ENCODE results near the gene SPATA6.

SPATA6 gene

DNA sequence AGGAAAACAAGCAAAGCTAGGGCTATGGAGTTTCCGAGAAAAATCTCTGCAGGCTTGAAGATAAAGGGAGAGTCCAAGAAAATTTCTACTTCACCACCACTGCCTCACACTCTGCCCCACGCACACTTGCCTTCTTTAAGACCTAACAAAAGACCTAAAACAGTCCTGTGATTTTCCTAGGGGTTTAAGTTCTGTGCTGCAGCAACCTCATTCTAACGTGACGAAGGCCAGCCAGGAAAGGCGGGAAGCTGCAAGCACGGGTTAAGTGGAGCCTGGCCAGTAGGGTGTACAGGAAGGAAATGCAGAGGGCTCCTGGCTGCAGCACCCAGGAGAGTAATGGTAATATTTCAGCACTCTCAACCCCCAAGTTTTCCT lies 1.5 kb downstream of the SPATA6 start:
- H3K27me3 ChIP-seq (ENCODE audit: insufficient read depth, low read length, poor library complexity, severe bottlenecking) = no peaks in the 10 kb centered on the region
- no peaks in the 10 kb centered on the region for H4K20me1 ChIP-seq (ENCODE audit: insufficient read depth, low read length, poor library complexity, severe bottlenecking)
- H3K9me3 ChIP-seq (ENCODE audit: insufficient read depth, low read depth, low read length) = no peaks in the 10 kb centered on the region
- no peaks in the 10 kb centered on the region for H3K9me2 ChIP-seq (replicated peaks; ENCODE audit: low read depth, low read length)
- H3K79me2 ChIP-seq (ENCODE audit: insufficient read depth, low read length) = no peaks in the 10 kb centered on the region
- H3K4me2 ChIP-seq (ENCODE audit: low read depth, low read length, poor library complexity, severe bottlenecking) = peak overlapping the region; percentile 82
- no peak overlapping the region for H3K9ac ChIP-seq (ENCODE audit: low read depth, low read length, poor library complexity, severe bottlenecking)
- no peaks in the 10 kb centered on the region for H3F3A ChIP-seq (ENCODE audit: low read depth)
- no peak overlapping the region for H3K4me3 ChIP-seq (ENCODE audit: low read length, poor library complexity, severe bottlenecking)
- no peaks in the 10 kb centered on the region for H3K4me1 ChIP-seq (ENCODE audit: insufficient read depth, low read length, poor library complexity, severe bottlenecking)
- TF ChIP-seq EZH2phosphoT487 (IDR thresholded peaks at IDR 0.05; ENCODE audit: borderline replicate concordance) (no peak), CTCF (conservative IDR thresholded peaks at IDR 0.05; ENCODE audit: low read length) (no peak)
- H2AFZ ChIP-seq (ENCODE audit: low read length) = peak overlapping the region; percentile 87
- H3K36me3 ChIP-seq (ENCODE audit: insufficient read depth, low read length) = no peaks in the 10 kb centered on the region

- Histone ChIP-seq H4K20me1 (ENCODE audit: insufficient read depth, low read length, poor library complexity, severe bottlenecking) (no peaks in the 10 kb centered on the region), H3K4me1 (ENCODE audit: insufficient read depth, low read length, poor library complexity, severe bottlenecking) (no peaks in the 10 kb centered on the region), H3K36me3 (ENCODE audit: insufficient read depth, low read length) (no peaks in the 10 kb centered on the region), H2AFZ (ENCODE audit: low read length) (peak overlapping the region; percentile 87; the same call in 1 of the 2 replicates), H3K4me2 (ENCODE audit: low read depth, low read length, poor library complexity, severe bottlenecking) (peak overlapping the region; percentile 82), H3K27me3 (ENCODE audit: insufficient read depth, low read length, poor library complexity, severe bottlenecking) (no peaks in the 10 kb centered on the region), H3K9me3 (ENCODE audit: insufficient read depth, low read depth, low read length) (no peaks in the 10 kb centered on the region), H3K9ac (ENCODE audit: low read depth, low read length, poor library complexity, severe bottlenecking) (no peak overlapping the region), H3K4me3 (ENCODE audit: low read length, poor library complexity, severe bottlenecking) (no peak overlapping the region), H3F3A (ENCODE audit: low read depth) (no peaks in the 10 kb centered on the region), H3K9me2 (replicated peaks; ENCODE audit: low read depth, low read length) (no peaks in the 10 kb centered on the region), H3K79me2 (ENCODE audit: insufficient read depth, low read length) (no peaks in the 10 kb centered on the region)
- TF ChIP-seq EZH2phosphoT487 (IDR thresholded peaks at IDR 0.05; ENCODE audit: borderline replicate concordance) (no peak), CTCF (conservative IDR thresholded peaks at IDR 0.05; ENCODE audit: low read length) (no peak)
Observed at GRCh38 chr1:48469616-48470480, 2.2 kb downstream of the SPATA6 start.

DNA sequence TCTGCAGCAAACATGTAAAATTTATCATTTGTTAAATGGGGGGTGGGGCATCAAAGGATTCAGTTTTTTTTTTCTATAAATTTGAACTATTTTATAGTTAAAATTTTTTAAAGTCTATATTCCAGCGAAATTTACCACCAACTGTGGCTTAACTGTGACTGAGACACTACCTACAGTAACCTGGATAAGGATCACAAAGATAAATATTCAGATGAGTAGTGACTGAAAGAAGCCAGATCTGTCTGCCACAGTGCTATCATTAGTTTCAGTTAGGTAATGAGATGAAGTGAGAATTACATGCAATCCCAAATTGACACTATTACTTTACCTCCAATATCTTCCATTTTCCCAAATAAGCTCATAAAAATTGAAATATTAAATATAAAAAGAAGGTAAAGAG lies 5.4 kb downstream of the SPATA6 start:
- no peaks in the 10 kb centered on the region for H3K79me2 ChIP-seq (ENCODE audit: insufficient read depth, low read length)
- H3K9me3 ChIP-seq (ENCODE audit: insufficient read depth, low read depth, low read length) = no peaks in the 10 kb centered on the region
- no peaks in the 10 kb centered on the region for H3K4me1 ChIP-seq (ENCODE audit: insufficient read depth, low read length, poor library complexity, severe bottlenecking)
- no peaks in the 10 kb centered on the region for H3K27me3 ChIP-seq (ENCODE audit: insufficient read depth, low read length, poor library complexity, severe bottlenecking)
- H4K20me1 ChIP-seq (ENCODE audit: insufficient read depth, low read length, poor library complexity, severe bottlenecking) = no peaks in the 10 kb centered on the region
- no peak overlapping the region for H3K9ac ChIP-seq (ENCODE audit: low read depth, low read length, poor library complexity, severe bottlenecking)
- no peak overlapping the region for H3K4me3 ChIP-seq (ENCODE audit: low read length, poor library complexity, severe bottlenecking)
- no peak for TF ChIP-seq CTCF (conservative IDR thresholded peaks at IDR 0.05; ENCODE audit: low read length)
- TF ChIP-seq EZH2phosphoT487 (IDR thresholded peaks at IDR 0.05; ENCODE audit: borderline replicate concordance) = no peak
- no peak overlapping the region for H2AFZ ChIP-seq (ENCODE audit: low read length)
- no peaks in the 10 kb centered on the region for H3F3A ChIP-seq (ENCODE audit: low read depth)
- no peaks in the 10 kb centered on the region for H3K36me3 ChIP-seq (ENCODE audit: insufficient read depth, low read length)
- no peak overlapping the region for H3K4me2 ChIP-seq (ENCODE audit: low read depth, low read length, poor library complexity, severe bottlenecking)
- no peaks in the 10 kb centered on the region for H3K9me2 ChIP-seq (replicated peaks; ENCODE audit: low read depth, low read length)
